Naive thymus-derived CD4-positive, alpha-beta T cell (primary cell): ENCODE data around the gene EXOSC6. TPM values are rescaled to one million over a fixed set of nuclear protein-coding genes. Genes with fewer than 3 reads are reported as not detected.
"Not testable (repeated sequence)": the region's sequence is repeated elsewhere in the genome, so short reads cannot be mapped to it uniquely, and the experiment has no call there.

ENCODE experiments used
- ATAC-seq: fragments of 150-1000 bp; cut with Tn5 transposase; 2 replicates; pipeline ENCODE4 v1.10.0; 2021; ENCODE audit warnings: mild to moderate bottlenecking, moderate library complexity
- CTCF ChIA-PET: fragments of 350-600 bp; sonication (Branson Sonifier 250); formaldehyde crosslinking; loops from one replicate; lab custom pipeline; 2021; ENCODE audit warnings: antibody characterized with exemption; lab: Charles Lee
- POLR2A ChIA-PET: fragments of 350-600 bp; sonication (Branson Sonifier 250); formaldehyde crosslinking; loops from one replicate; lab custom pipeline; 2021; ENCODE audit warnings: antibody characterized with exemption, inconsistent platforms; lab: Charles Lee
- DNase-seq, 9 donors: peaks; one replicate each; pipeline versions ENCODE4 v3.0.0 to v3.0.0-alpha.2; 2020 to 2022; ENCODE audit warnings: mixed read lengths in 1 of 9
- H3K27ac ChIP-seq: one replicate; pipeline ENCODE4 v1.7.0; 2013; ENCODE audit warnings: mild to moderate bottlenecking, low read depth, low read length, moderate library complexity
- H3K27me3 ChIP-seq, 2 donors: one replicate each; pipeline ENCODE4 v1.7.0; 2013; ENCODE audit warnings: low read length in 2 of 2, mild to moderate bottlenecking in 2 of 2, moderate library complexity in 2 of 2; ENCODE audit not compliant: control insufficient read depth in 2 of 2, insufficient read depth in 2 of 2
- H3K36me3 ChIP-seq, 3 experiments: 1 replicate in 2 of 3; 2 replicates in 1 of 3; pipeline ENCODE4 v1.7.0; 2013; ENCODE audit warnings: low read length in 3 of 3, mild to moderate bottlenecking in 3 of 3, moderate library complexity in 1 of 3; ENCODE audit not compliant: insufficient read depth in 3 of 3, control insufficient read depth in 2 of 3
- H3K4me1 ChIP-seq, 2 donors: one replicate each; pipeline ENCODE4 v1.7.0; 2013; ENCODE audit warnings: low read length in 2 of 2, mild to moderate bottlenecking in 2 of 2, moderate library complexity in 1 of 2; ENCODE audit not compliant: control insufficient read depth in 2 of 2, insufficient read depth in 2 of 2
- H3K4me3 ChIP-seq: 2 replicates; pipeline ENCODE4 v1.7.0; 2013; ENCODE audit warnings: mild to moderate bottlenecking, low read length
- H3K9me3 ChIP-seq, 3 experiments: 1 replicate in 2 of 3; 2 replicates in 1 of 3; pipeline ENCODE4 v1.7.0; 2013; ENCODE audit warnings: low read length in 3 of 3; ENCODE audit not compliant: control insufficient read depth in 2 of 3
- H3K27ac Mint-ChIP-seq, 9 donors: one replicate each; pipeline ENCODE4 v1.8.0; 2020 to 2022; ENCODE audit warnings: mixed read lengths in 9 of 9, mild to moderate bottlenecking in 8 of 9, moderate library complexity in 5 of 9, inconsistent platforms in 2 of 9
- H3K27me3 Mint-ChIP-seq, 5 donors: one replicate each; pipeline ENCODE4 v1.8.0; 2021 to 2022; ENCODE audit warnings: mixed read lengths in 5 of 5, mild to moderate bottlenecking in 1 of 5
- H3K36me3 Mint-ChIP-seq, 5 donors: one replicate each; pipeline ENCODE4 v1.8.0; 2020 to 2022; ENCODE audit warnings: mixed read lengths in 5 of 5, mild to moderate bottlenecking in 3 of 5, inconsistent platforms in 1 of 5
- H3K4me1 Mint-ChIP-seq, 7 donors: one replicate each; pipeline ENCODE4 v1.8.0; 2020 to 2022; ENCODE audit warnings: mixed read lengths in 7 of 7, mild to moderate bottlenecking in 3 of 7, inconsistent platforms in 1 of 7
- H3K4me3 Mint-ChIP-seq, 10 donors: one replicate each; pipeline ENCODE4 v1.8.0; 2020 to 2022; ENCODE audit warnings: mild to moderate bottlenecking in 10 of 10, mixed read lengths in 10 of 10, moderate library complexity in 6 of 10, inconsistent platforms in 2 of 10
- H3K9me3 Mint-ChIP-seq, 11 donors: one replicate each; pipeline ENCODE4 v1.8.0; 2020 to 2022; ENCODE audit warnings: mixed read lengths in 11 of 11, mild to moderate bottlenecking in 4 of 11, inconsistent platforms in 1 of 11, moderate library complexity in 1 of 11
- intact Hi-C, 2 donors: fragments of 100-400 bp; cut with micrococcal nuclease; formaldehyde crosslinking; loops; one replicate each; pipeline ENCODE4 v1.15.1; 2023
- polyA plus RNA-seq, 2 donors: library from polyadenylated mRNA; unstranded; fragments of 300-500 nt; fragmentation: Illumina TruSeq; gene quantifications; one replicate each; pipeline ENCODE4 v1.2.3, GENCODE V29; 2021
- total RNA-seq, 6 experiments: library from RNA in 5 of 6; stranded (reverse) in 5 of 6; gene quantifications; 1 replicate in 5 of 6; 2 replicates in 1 of 6; pipeline ENCODE4 v1.2.3 and lab custom pipeline; 2021 to 2026

The EXOSC6 gene
- total and polyA plus RNA-seq, 7 experiments from 2014 or later: 7.9 to 45.9 (median 28.7) TPM

DNA sequence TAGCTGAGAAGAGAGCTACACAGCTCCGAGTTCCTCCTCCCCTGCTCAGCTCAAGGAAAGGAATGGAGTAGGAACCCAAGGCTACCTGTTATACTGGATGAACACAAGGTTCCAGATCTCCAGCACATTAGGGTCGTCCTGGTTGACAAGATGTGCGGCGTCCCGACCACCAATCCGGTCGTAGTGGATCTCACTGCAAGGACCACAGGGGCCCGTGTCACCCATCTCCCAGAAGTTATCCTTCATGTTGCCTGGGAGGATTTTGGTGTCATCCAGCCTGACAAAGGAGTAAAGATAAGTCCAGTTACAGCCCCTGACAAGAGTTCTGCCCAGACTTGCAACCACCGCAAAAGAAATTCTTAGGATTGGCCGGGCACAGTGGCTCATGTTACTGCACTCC is 20.0 kb upstream of the EXOSC6 start:
- no peak overlapping the region for H3K27ac ChIP-seq
- no peaks in the 10 kb centered on the region for H3K4me1 ChIP-seq
- no peak overlapping the region for H3K4me3 ChIP-seq
- no peaks in the 10 kb centered on the region for H3K27me3 ChIP-seq
- Mint-ChIP-seq H3K4me3 (no peak overlapping the region), H3K9me3 (no peaks in the 10 kb centered on the region), H3K4me1 (peaks cover 4 to 8% (median 5%) of the 10 kb centered on the region in 7 donors), H3K36me3 (peaks cover 4 to 50% (median 26%) of the 10 kb centered on the region in 5 donors), H3K27ac (no peak overlapping the region), H3K27me3 (no peaks in the 10 kb centered on the region)
- intact Hi-C loops: no loop called here
- ChIA-PET CTCF (interaction anchor here (0.5 to 0.6 kb wide), 2 partner anchors 11 to 252 kb away, joined by 3 read pairs; partner anchors contain the start of gene COG4), POLR2A (interaction anchor here (0.6 kb wide), 1 partner anchor 1136 kb away, joined by 3 read pairs; no protein-coding TSS in a partner anchor)
- ATAC-seq (no peak), DNase-seq (no peak)
- peaks cover 6 to 88% (median 27%) of the 10 kb centered on the region in 3 experiments for H3K36me3 ChIP-seq
- no peaks in the 10 kb centered on the region for H3K9me3 ChIP-seq

GRCh38 chr16:70270176-70270575 is 18.4 kb upstream of the EXOSC6 start:
- Histone ChIP-seq H3K27ac (no peak overlapping the region), H3K4me3 (no peak overlapping the region), H3K9me3 (no peaks in the 10 kb centered on the region), H3K36me3 (peaks cover 3 to 92% (median 27%) of the 10 kb centered on the region in 3 experiments), H3K4me1 (no peaks in the 10 kb centered on the region), H3K27me3 (no peaks in the 10 kb centered on the region)
- no peak overlapping the region for H3K4me3 Mint-ChIP-seq
- intact Hi-C loops: no loop called here
- ATAC-seq (no peak), DNase-seq (no peak)
- POLR2A ChIA-PET: no interaction called here
- no peak overlapping the region for H3K27ac Mint-ChIP-seq
- no peaks in the 10 kb centered on the region for H3K9me3 Mint-ChIP-seq
- peaks cover 0 to 50% (median 22%) of the 10 kb centered on the region in 5 donors for H3K36me3 Mint-ChIP-seq
- H3K27me3 Mint-ChIP-seq: no peaks in the 10 kb centered on the region
- H3K4me1 Mint-ChIP-seq: peaks cover 0 to 4% (median 0%) of the 10 kb centered on the region in 7 donors
- CTCF ChIA-PET: no interaction called here

- Mint-ChIP-seq H3K4me1 (peaks cover 0 to 4% (median 0%) of the 10 kb centered on the region in 7 donors), H3K9me3 (no peaks in the 10 kb centered on the region), H3K36me3 (peaks cover 0 to 52% (median 28%) of the 10 kb centered on the region in 5 donors), H3K4me3 (no peak overlapping the region), H3K27me3 (no peaks in the 10 kb centered on the region), H3K27ac (peak overlapping the region in 1 of 9 donors; percentile 72)
- Histone ChIP-seq H3K4me3 (no peak overlapping the region), H3K4me1 (no peaks in the 10 kb centered on the region), H3K36me3 (peaks cover 10 to 94% (median 33%) of the 10 kb centered on the region in 3 experiments), H3K9me3 (no peaks in the 10 kb centered on the region), H3K27me3 (no peaks in the 10 kb centered on the region), H3K27ac (no peak overlapping the region)
- DNase-seq (no peak), ATAC-seq (no peak)
- ChIA-PET POLR2A (no interaction called here), CTCF (no interaction called here)
- intact Hi-C loops: no loop called here
Observed at GRCh38 chr16:70269471-70269870, 17.7 kb upstream of the EXOSC6 start.

DNA sequence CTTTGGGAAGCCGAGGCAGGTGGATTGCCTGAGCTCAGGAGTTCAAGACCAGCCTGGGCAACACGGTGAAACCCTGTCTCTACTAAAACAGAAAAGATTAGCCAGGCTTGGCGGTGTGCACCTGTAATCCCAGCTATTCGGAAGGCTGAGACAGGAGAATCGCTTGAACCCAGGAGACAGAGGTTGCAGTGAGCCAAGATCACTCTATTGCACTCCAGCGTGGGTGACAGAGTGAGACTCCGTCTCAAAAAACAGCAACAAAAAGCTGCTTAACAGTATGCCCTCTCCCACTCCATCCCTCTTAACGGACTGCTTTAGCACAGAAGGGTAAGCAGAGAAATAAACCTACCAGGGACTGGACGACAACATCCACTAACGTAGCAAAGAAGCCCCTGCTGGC is 16.2 kb upstream of the EXOSC6 start:
- ATAC-seq, H3K9me3 Mint-ChIP-seq, H3K4me3 Mint-ChIP-seq, H3K27me3 Mint-ChIP-seq, H3K27ac ChIP-seq, POLR2A ChIA-PET, H3K4me1 Mint-ChIP-seq, H3K4me3 ChIP-seq, intact Hi-C loops, H3K27ac Mint-ChIP-seq, H3K9me3 ChIP-seq, DNase-seq, H3K4me1 ChIP-seq, H3K27me3 ChIP-seq: not testable (repeated sequence)
- peaks cover 11 to 92% (median 37%) of the 10 kb centered on the region in 3 experiments for H3K36me3 ChIP-seq
- CTCF ChIA-PET: interaction anchor here (0.6 to 1.7 kb wide), 3 partner anchors 16 to 600 kb away, joined by 3 read pairs; no protein-coding TSS in a partner anchor
- peaks cover 0 to 43% (median 24%) of the 10 kb centered on the region in 5 donors for H3K36me3 Mint-ChIP-seq

DNA sequence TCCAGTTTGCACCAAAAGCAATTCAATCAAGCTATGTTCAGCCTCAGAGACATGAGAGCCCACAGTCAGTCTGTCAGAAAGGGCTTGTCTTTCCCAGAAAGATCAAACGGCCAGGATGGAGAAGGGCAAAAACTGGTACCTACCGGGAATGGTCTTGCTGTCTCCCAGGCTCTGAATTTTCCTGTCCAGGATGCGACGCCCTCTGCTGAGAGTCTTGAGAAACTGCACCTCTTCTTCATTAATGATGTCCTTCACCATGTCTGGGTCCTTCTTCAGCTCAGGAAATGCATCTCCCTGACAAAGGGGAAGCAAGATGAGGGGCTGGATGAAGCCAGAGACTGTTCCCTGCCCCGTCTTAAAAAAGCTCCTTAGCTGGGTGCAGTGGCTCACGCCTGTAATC is 15.8 kb upstream of the EXOSC6 start:
- CTCF ChIA-PET: interaction anchor here (1.5 to 1.7 kb wide), 2 partner anchors 15 to 16 kb away, joined by 3 read pairs; no protein-coding TSS in a partner anchor
- ATAC-seq (peak; percentile 61), DNase-seq (peak in 1 of 9 donors; percentile 22)
- Histone ChIP-seq H3K4me1 (no peaks in the 10 kb centered on the region), H3K36me3 (peaks cover 11 to 90% (median 37%) of the 10 kb centered on the region in 3 experiments), H3K27me3 (no peaks in the 10 kb centered on the region), H3K9me3 (no peaks in the 10 kb centered on the region), H3K27ac (no peak overlapping the region), H3K4me3 (no peak overlapping the region)
- peak overlapping the region in 4 of 9 donors; percentile 2 to 57 (median 38) for H3K27ac Mint-ChIP-seq
- H3K4me3 Mint-ChIP-seq: no peak overlapping the region
- POLR2A ChIA-PET: interaction anchor here (0.6 to 1.2 kb wide), 2 partner anchors 80 to 257 kb away, joined by 3 to 5 read pairs; no protein-coding TSS in a partner anchor
- no peaks in the 10 kb centered on the region for H3K27me3 Mint-ChIP-seq
- no peaks in the 10 kb centered on the region for H3K9me3 Mint-ChIP-seq
- intact Hi-C loops: no loop called here
- peaks cover 0 to 44% (median 22%) of the 10 kb centered on the region in 5 donors for H3K36me3 Mint-ChIP-seq
- H3K4me1 Mint-ChIP-seq: peaks cover 0 to 4% (median 0%) of the 10 kb centered on the region in 7 donors

DNA sequence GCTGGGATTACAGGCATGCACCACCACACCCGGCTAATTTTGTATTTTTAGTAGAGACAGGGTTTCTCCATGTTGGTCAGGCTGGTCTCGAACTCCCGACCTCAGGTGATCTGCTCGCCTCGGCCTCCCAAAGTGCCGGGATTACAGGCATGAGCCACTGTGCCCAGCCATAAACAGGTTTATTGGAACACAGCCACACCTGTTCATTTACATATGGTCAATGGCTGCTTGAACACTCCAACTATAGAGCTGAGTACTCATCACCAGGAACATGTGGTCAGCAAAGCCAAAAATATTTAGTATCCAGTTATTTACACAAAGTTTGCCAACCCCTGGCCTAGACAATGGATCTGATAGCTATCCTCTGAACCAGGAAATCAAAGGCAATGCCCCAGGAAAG is 8.2 kb upstream of the EXOSC6 start:
- H3K9me3 Mint-ChIP-seq, H3K27me3 Mint-ChIP-seq, DNase-seq, H3K4me1 Mint-ChIP-seq, H3K9me3 ChIP-seq, H3K4me3 ChIP-seq, H3K4me1 ChIP-seq, ATAC-seq, H3K4me3 Mint-ChIP-seq, H3K27me3 ChIP-seq, CTCF ChIA-PET, H3K27ac ChIP-seq: not testable (repeated sequence)
- POLR2A ChIA-PET: interaction anchor here (0.6 to 1.2 kb wide), 2 partner anchors 39 to 402 kb away, joined by 3 read pairs; partner anchors contain the start of gene DDX19B
- peak overlapping the region in 1 of 9 donors; percentile 19 for H3K27ac Mint-ChIP-seq
- intact Hi-C loops: loop anchor here in 1 of 2 donors (10.0 kb wide), 1 partner anchor 1835 kb away; the partner anchor contains the start of genes DHX38 and TXNL4B
- H3K36me3 ChIP-seq: peaks cover 19 to 94% (median 44%) of the 10 kb centered on the region in 3 experiments
- peaks cover 0 to 31% (median 12%) of the 10 kb centered on the region in 5 donors for H3K36me3 Mint-ChIP-seq
